Common myeloid progenitor, CD34-positive (primary cell): ENCODE measurements around the gene TSPEAR.

Experiments
- CTCF ChIA-PET: fragments of 350-600 bp; sonication (Branson Sonifier 250); formaldehyde crosslinking; loops from one replicate; lab custom pipeline; 2021; ENCODE audit warnings: antibody characterized with exemption; lab: Charles Lee
- POLR2A ChIA-PET: fragments of 350-600 bp; sonication (Branson Sonifier 250); formaldehyde crosslinking; loops from one replicate; lab custom pipeline; 2021; ENCODE audit warnings: antibody characterized with exemption; lab: Charles Lee
- DNase-seq, 3 donors: peaks; one replicate each; pipeline versions ENCODE4 v3.0.0 to v3.0.0-alpha.2; 2013
- H3K27ac ChIP-seq, 2 experiments: 1 replicate in 1 of 2; 2 replicates in 1 of 2; pipeline ENCODE4 v1.7.0; 2013; ENCODE audit warnings: inconsistent platforms in 2 of 2, low read length in 2 of 2, mild to moderate bottlenecking in 2 of 2, low read depth in 1 of 2, moderate library complexity in 1 of 2; ENCODE audit not compliant: severe bottlenecking in 2 of 2, insufficient read depth in 1 of 2, poor library complexity in 1 of 2
- H3K27me3 ChIP-seq, 5 experiments: replicated peaks in 2 of 5; 1 replicate in 3 of 5; 2 replicates in 2 of 5; pipeline versions ENCODE4 v1.6.1 to v1.7.0; 2013; ENCODE audit warnings: low read length in 4 of 5, mild to moderate bottlenecking in 2 of 5, moderate library complexity in 2 of 5, inconsistent platforms in 1 of 5; ENCODE audit not compliant: insufficient read depth in 5 of 5, control insufficient read depth in 4 of 5
- H3K36me3 ChIP-seq, 4 experiments: 1 replicate in 2 of 4; 2 replicates in 2 of 4; pipeline versions ENCODE4 v1.6.1 to v1.7.0; 2013; ENCODE audit warnings: low read length in 3 of 4, control low read depth in 1 of 4, mild to moderate bottlenecking in 1 of 4; ENCODE audit not compliant: control insufficient read depth in 4 of 4, insufficient read depth in 4 of 4
- H3K4me1 ChIP-seq, 4 experiments: 1 replicate in 3 of 4; 2 replicates in 1 of 4; pipeline versions ENCODE4 v1.6.1 to v1.7.1; 2013; ENCODE audit warnings: low read length in 3 of 4, mild to moderate bottlenecking in 3 of 4, control low read depth in 1 of 4, inconsistent platforms in 1 of 4, moderate library complexity in 1 of 4; ENCODE audit not compliant: control insufficient read depth in 4 of 4, insufficient read depth in 4 of 4; ENCODE audit errors: control extremely low read depth in 1 of 4
- H3K4me3 ChIP-seq, 7 experiments: 1 replicate in 4 of 7; 2 replicates in 3 of 7; pipeline versions ENCODE4 v1.5.1 to v1.7.0; 2013; ENCODE audit warnings: mild to moderate bottlenecking in 7 of 7, low read length in 6 of 7, moderate library complexity in 6 of 7, inconsistent platforms in 2 of 7, low read depth in 2 of 7, control low read depth in 1 of 7; ENCODE audit not compliant: insufficient read depth in 4 of 7, control insufficient read depth in 1 of 7; ENCODE audit errors: extremely low read depth in 1 of 7
- H3K9me3 ChIP-seq, 5 experiments: 1 replicate in 4 of 5; 2 replicates in 1 of 5; pipeline versions ENCODE4 v1.6.1 to v1.7.1; 2013; ENCODE audit warnings: low read length in 4 of 5, mild to moderate bottlenecking in 2 of 5, inconsistent platforms in 1 of 5, low read depth in 1 of 5, moderate library complexity in 1 of 5; ENCODE audit not compliant: control insufficient read depth in 4 of 5, insufficient read depth in 2 of 5; ENCODE audit errors: control extremely low read depth in 1 of 5
- WGBS: methylation state at CpG from one replicate; pipeline ENCODE4 v1.1.5; 2013; ENCODE audit not compliant: insufficient coverage; 5-methylcytosine and 5-hydroxymethylcytosine counted together

TSPEAR gene

DNA sequence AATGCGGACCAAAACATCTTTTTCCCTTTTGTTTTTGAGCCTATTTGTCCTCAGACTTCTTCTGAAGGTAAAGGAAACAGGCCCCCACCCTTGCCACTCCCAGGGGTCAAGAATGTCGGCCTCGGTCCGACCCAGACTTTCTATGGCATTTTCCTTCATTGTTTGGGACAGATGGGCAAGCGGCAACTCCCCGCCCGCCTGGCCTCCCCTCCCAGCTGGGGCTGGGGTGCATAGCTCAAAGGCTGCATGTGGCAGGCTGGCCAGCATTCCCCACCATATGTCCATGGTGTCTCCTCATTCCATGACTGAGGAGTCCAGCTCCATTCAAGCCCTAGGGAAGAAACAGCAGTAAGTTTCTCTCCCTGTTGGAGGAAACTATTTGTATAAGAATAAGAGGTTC is 29.4 kb upstream of the TSPEAR start:
- peaks cover 0 to 4% (median 0%) of the 10 kb centered on the region in 5 experiments for H3K27me3 ChIP-seq
- WGBS, result 78% methylated on average over 7 of the region's 7 CpGs
- CTCF ChIA-PET, result no interaction called here
- POLR2A ChIA-PET, result no interaction called here
- no peak overlapping the region for H3K27ac ChIP-seq
- peaks cover 3 to 69% (median 50%) of the 10 kb centered on the region in 5 experiments for H3K9me3 ChIP-seq
- no peaks in the 10 kb centered on the region for H3K4me1 ChIP-seq
- H3K36me3 ChIP-seq, result no peaks in the 10 kb centered on the region
- no peak overlapping the region for H3K4me3 ChIP-seq
- DNase-seq, result no peak

DNA sequence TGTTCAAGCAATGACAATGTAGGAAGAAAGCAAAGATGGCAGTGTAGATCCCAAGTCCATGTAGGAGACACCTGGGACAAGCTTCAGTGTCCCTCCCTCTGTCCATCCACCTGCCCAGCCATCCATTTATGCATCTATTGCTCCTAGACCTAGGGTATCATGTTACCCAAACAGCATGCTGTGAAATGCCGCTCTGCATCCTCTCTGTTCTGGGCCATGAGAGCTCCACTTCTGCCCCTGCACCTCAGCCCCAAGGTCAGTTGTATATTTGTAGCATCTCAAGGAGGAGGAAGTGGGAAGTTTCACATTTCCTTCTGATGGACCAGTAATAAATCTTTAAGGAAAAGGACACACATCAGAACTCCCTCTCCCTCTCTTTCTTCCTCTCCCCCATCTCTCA is 27.9 kb upstream of the TSPEAR start:
- WGBS, result 80% methylated on average over 1 of the region's 1 CpG
- Histone ChIP-seq H3K4me3 (no peak overlapping the region), H3K4me1 (no peaks in the 10 kb centered on the region), H3K9me3 (peaks cover 3 to 69% (median 48%) of the 10 kb centered on the region in 5 experiments), H3K27me3 (peaks cover 0 to 4% (median 0%) of the 10 kb centered on the region in 5 experiments), H3K27ac (no peak overlapping the region), H3K36me3 (no peaks in the 10 kb centered on the region)
- ChIA-PET POLR2A (no interaction called here), CTCF (interaction anchor here (1.1 kb wide), 1 partner anchor 229 kb away, joined by 3 read pairs; no protein-coding TSS in a partner anchor)
- no peak for DNase-seq

DNA sequence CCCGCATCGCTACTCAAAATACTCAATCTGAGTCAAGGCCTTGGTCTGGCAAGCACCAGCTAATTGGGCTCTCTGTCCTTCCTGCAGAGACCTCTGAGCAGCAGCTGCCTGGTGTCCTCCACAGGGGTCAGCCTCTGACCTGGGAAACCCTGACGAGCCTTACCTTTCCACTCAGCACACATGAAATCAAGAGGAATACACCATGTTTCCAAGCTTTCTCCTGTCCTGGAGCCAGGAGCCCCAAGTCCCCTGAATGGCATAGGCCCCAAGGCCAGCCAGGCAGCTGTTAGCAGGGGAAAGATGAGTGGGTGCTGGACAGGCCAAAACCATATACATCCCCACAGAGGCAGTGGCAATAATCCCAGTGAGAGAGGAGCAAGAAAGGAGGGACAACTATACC is 27.2 kb upstream of the TSPEAR start:
- peaks cover 0 to 4% (median 0%) of the 10 kb centered on the region in 5 experiments for H3K27me3 ChIP-seq
- H3K9me3 ChIP-seq, result peaks cover 3 to 67% (median 47%) of the 10 kb centered on the region in 5 experiments
- no peaks in the 10 kb centered on the region for H3K4me1 ChIP-seq
- DNase-seq, result no peak
- ChIA-PET CTCF (no interaction called here), POLR2A (no interaction called here)
- H3K36me3 ChIP-seq, result no peaks in the 10 kb centered on the region
- 62% methylated on average over 3 of the region's 3 CpGs for WGBS
- H3K4me3 ChIP-seq, result no peak overlapping the region
- no peak overlapping the region for H3K27ac ChIP-seq

DNA sequence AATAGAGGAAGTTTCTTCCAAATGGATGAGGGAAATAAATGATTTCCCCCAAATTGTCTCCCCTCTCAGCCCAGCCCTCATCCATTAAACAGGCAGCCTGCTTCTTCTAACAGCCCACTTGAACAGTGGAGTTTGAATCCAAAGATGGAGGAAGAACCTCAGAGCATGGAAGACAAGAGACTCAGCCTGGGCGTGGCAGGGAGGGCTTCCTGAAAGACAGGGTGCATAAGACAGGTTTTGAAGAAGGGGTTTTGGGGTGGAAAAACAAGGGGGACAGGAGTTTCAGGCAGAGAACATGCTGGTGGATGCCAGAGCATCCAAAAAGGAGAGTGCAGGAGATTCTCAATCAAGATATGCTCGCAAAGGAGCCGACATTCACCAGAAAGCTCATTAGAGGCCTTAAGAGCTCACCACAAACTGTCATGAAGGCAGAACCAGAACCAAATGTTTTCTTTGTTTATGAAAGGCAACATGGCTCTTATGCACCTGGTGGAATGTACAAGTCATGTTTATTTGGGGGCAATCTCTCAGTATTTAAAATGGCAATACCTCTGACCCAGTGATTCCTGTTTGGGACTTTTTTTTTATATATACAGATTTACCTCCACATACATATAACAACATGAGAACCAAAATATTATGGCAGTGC is 26.5 kb upstream of the TSPEAR start:
- Histone ChIP-seq H3K4me3 (no peak overlapping the region), H3K27me3 (peaks cover 0 to 4% (median 0%) of the 10 kb centered on the region in 5 experiments), H3K27ac (no peak overlapping the region), H3K4me1 (no peaks in the 10 kb centered on the region), H3K36me3 (no peaks in the 10 kb centered on the region), H3K9me3 (peaks cover 3 to 68% (median 43%) of the 10 kb centered on the region in 5 experiments)
- WGBS, result 68% methylated on average over 3 of the region's 3 CpGs
- CTCF ChIA-PET, result no interaction called here
- DNase-seq, result peak; percentile 31 to 59 (median 53)
- POLR2A ChIA-PET, result no interaction called here

DNA sequence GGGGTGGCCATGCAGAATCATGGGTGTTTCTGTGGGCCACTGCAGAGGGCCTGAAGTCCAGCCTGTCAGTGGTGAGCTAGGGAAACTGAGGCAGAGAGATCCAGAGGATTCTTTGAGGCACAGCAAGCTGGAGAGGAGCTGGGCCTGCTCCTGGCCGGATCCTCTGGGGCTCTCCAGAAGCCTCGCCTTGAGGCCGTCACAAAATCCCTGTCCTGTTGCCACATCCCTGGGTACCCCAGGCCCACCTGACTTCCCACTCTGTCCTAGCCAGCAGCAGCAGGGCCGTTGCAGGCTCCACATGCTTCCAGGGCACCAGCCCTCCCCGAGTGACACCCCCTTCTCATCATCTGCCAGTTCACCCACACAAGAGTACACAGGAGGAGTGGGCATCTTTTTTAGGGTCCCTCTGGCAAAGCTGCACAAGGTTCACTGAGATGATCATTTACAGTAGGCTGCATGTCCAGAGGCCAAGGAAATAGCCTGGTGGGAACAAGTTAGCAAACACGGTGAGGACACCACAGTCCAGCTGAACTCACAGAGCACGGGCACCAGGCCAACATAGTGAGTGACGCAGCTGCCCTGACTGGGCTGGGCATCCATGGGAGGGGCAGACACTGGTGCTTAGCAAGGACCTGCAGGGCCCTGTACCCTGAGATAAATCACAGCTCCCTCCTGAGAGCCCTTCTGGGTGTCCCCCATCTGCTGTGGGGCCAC is 25.1 kb upstream of the TSPEAR start:
- POLR2A ChIA-PET, result no interaction called here
- no peaks in the 10 kb centered on the region for H3K4me1 ChIP-seq
- 94% methylated on average over 8 of the region's 8 CpGs for WGBS
- no peak for DNase-seq
- peaks cover 0 to 14% (median 0%) of the 10 kb centered on the region in 5 experiments for H3K27me3 ChIP-seq
- H3K36me3 ChIP-seq, result no peaks in the 10 kb centered on the region
- H3K27ac ChIP-seq, result no peak overlapping the region
- CTCF ChIA-PET, result no interaction called here
- H3K4me3 ChIP-seq, result no peak overlapping the region
- peaks cover 3 to 78% (median 43%) of the 10 kb centered on the region in 5 experiments for H3K9me3 ChIP-seq

DNA sequence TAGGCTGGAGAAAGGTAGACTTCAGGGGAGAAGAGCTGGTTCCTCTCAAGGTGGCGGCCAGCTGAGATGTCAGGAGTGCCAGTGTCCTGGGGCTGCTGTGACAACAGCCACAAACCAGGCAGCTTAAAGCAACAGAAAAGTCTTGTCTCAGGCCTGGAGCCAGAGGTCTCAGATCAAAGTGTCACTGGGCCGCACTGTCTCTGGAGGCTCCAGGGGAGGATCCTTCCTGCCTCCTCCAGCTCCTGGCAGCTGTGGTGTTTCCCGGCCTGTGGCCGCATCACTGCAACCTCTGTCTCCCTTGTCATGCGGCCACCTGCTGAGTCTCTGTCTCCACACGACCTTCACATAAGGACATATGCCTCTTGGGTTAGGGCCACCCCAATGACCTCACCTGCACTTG is 24.4 kb upstream of the TSPEAR start:
- peaks cover 0 to 20% (median 0%) of the 10 kb centered on the region in 5 experiments for H3K27me3 ChIP-seq
- H3K9me3 ChIP-seq, result peaks cover 3 to 79% (median 43%) of the 10 kb centered on the region in 5 experiments
- ChIA-PET POLR2A (no interaction called here), CTCF (no interaction called here)
- H3K4me3 ChIP-seq, result no peak overlapping the region
- no peak overlapping the region for H3K27ac ChIP-seq
- WGBS, result 84% methylated on average over 6 of the region's 6 CpGs
- no peaks in the 10 kb centered on the region for H3K36me3 ChIP-seq
- H3K4me1 ChIP-seq, result no peaks in the 10 kb centered on the region
- no peak for DNase-seq

DNA sequence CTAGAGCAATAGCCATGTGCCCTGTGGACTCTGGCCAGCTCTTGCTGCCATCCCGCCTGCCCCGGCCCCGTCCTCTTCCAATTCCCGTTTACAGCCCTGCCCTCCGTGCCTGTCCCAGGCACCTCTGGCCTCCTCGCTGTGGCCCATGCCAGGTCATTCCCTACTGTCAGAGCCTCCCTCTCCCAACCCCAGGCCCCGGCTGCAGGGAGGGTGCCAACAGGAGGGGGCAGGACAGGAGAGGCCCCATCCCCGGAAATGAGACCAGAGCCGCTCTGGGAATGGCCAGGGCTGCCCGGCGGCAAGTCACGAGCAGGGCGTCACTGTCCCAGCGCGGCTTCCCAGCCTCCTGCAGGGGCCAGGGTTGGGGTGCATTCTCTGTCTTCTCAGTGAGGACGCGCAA is 23.5 kb upstream of the TSPEAR start:
- Histone ChIP-seq H3K27me3 (peaks cover 0 to 27% (median 0%) of the 10 kb centered on the region in 5 experiments), H3K27ac (no peak overlapping the region), H3K9me3 (peaks cover 3 to 80% (median 41%) of the 10 kb centered on the region in 5 experiments), H3K36me3 (no peaks in the 10 kb centered on the region), H3K4me3 (no peak overlapping the region), H3K4me1 (no peaks in the 10 kb centered on the region)
- POLR2A ChIA-PET, result no interaction called here
- no peak for DNase-seq
- CTCF ChIA-PET, result no interaction called here
- 90% methylated on average over 15 of the region's 17 CpGs for WGBS
